Caco-2 (cell line): ENCODE measurements around the gene SDHC. TPM values are rescaled to one million over a fixed set of nuclear protein-coding genes. Genes with fewer than 3 reads are reported as not detected.
A peak's percentile ranks its signal among the peaks of the same experiment; 100 is the strongest.
"Not testable (repeated sequence)": the region's sequence is repeated elsewhere in the genome, so short reads cannot be mapped to it uniquely, and the experiment has no call there.

Experiments
- BruUV-seq: library from RNA; stranded (reverse); fragments of 400-500 nt; replicated peaks from 2 replicates; lab custom pipeline; 2021; lab: Mats Ljungman, UMichigan
- CTCF ChIA-PET: fragments of 300-600 bp; sonication (Branson Sonifier 250); formaldehyde crosslinking; loops from one replicate; lab custom pipeline; 2022; ENCODE audit warnings: antibody characterized with exemption; lab: Charles Lee
- POLR2A ChIA-PET: fragments of 300-600 bp; sonication (Branson Sonifier 250); formaldehyde crosslinking; loops from one replicate; lab custom pipeline; 2022; ENCODE audit warnings: antibody characterized with exemption; lab: Charles Lee
- DNase-seq, 2 experiments: peaks; one replicate each; pipeline versions ENCODE4 v3.0.0 to v3.0.0-alpha.2; 2020 to 2022
- H3K27me3 ChIP-seq: replicated peaks from 2 replicates; pipeline ENCODE4 v1.6.0; 2011; ENCODE audit warnings: low read length; ENCODE audit not compliant: control insufficient read depth, insufficient read depth
- H3K36me3 ChIP-seq: 2 replicates; pipeline ENCODE4 v1.5.1; 2011; ENCODE audit warnings: low read length; ENCODE audit not compliant: control insufficient read depth, insufficient read depth
- H3K4me1 ChIP-seq: fragments of 250-450 bp; sonication (Bioruptor Pico); 2 replicates; pipeline ENCODE4 v1.5.1; 2020; ENCODE audit warnings: mild to moderate bottlenecking
- H3K4me3 ChIP-seq: 2 replicates; pipeline ENCODE4 v1.5.1; 2011; ENCODE audit warnings: low read depth, mild to moderate bottlenecking, control low read depth, low read length
- H3K9me3 ChIP-seq: fragments of 250-450 bp; sonication (Bioruptor Pico); 2 replicates; pipeline ENCODE4 v1.5.1; 2020; ENCODE audit warnings: mild to moderate bottlenecking, moderate library complexity
- H3K27ac Mint-ChIP-seq: one replicate; pipeline ENCODE4 v1.8.0; 2022; ENCODE audit warnings: mixed read lengths; ENCODE audit not compliant: unreplicated experiment
- H3K27me3 Mint-ChIP-seq: one replicate; pipeline ENCODE4 v1.8.0; 2022; ENCODE audit warnings: mixed read lengths; ENCODE audit not compliant: insufficient read depth, unreplicated experiment
- H3K36me3 Mint-ChIP-seq: one replicate; pipeline ENCODE4 v1.8.0; 2022; ENCODE audit warnings: mild to moderate bottlenecking, mixed read lengths; ENCODE audit not compliant: insufficient read depth, unreplicated experiment
- H3K4me1 Mint-ChIP-seq: one replicate; pipeline ENCODE4 v1.8.0; 2022; ENCODE audit warnings: low read depth, mixed read lengths; ENCODE audit not compliant: unreplicated experiment
- H3K4me3 Mint-ChIP-seq: one replicate; pipeline ENCODE4 v1.8.0; 2022; ENCODE audit warnings: mild to moderate bottlenecking, moderate library complexity, mixed read lengths; ENCODE audit not compliant: unreplicated experiment
- H3K9me3 Mint-ChIP-seq: one replicate; pipeline ENCODE4 v1.8.0; 2022; ENCODE audit warnings: mixed read lengths; ENCODE audit not compliant: unreplicated experiment
- CTCF ChIP-seq, 2 experiments: fragments of 200-600 bp in 1 of 2; IDR thresholded peaks; 1 replicate in 1 of 2; 2 replicates in 1 of 2; pipeline versions ENCODE4 v1.5.1 to v1.8.0; 2011 to 2022; ENCODE audit warnings: antibody characterized with exemption in 1 of 2, control low read depth in 1 of 2, inconsistent platforms in 1 of 2, low read depth in 1 of 2, low read length in 1 of 2, mild to moderate bottlenecking in 1 of 2, moderate library complexity in 1 of 2; ENCODE audit not compliant: insufficient read depth in 1 of 2, severe bottlenecking in 1 of 2, unreplicated experiment in 1 of 2
- intact Hi-C: fragments of 100-400 bp; cut with micrococcal nuclease; formaldehyde crosslinking; loops from one replicate; pipeline ENCODE4 v1.10.0; 2022; ENCODE audit not compliant: unreplicated experiment
- total RNA-seq: library from RNA; stranded (reverse); gene quantifications from 2 replicates; pipeline ENCODE4 v1.2.3, GENCODE V29; 2022

The SDHC gene
- total RNA-seq, 1 experiment from 2014 or later: 261 TPM

- no peaks in the 10 kb centered on the region for H3K27me3 Mint-ChIP-seq
- H3K36me3 Mint-ChIP-seq: peaks cover 6% of the 10 kb centered on the region
- peak; percentile 96 to 97 for DNase-seq
- H3K4me1 Mint-ChIP-seq: peaks cover 8% of the 10 kb centered on the region
- intact Hi-C loops: loop anchor here (1.0 to 10.0 kb wide), 2 partner anchors 9 to 55 kb away; no protein-coding TSS in a partner anchor
- TF ChIP-seq CTCF (IDR thresholded peaks at IDR 0.05; ENCODE audit: insufficient read depth in 1 of 2, low read depth in 1 of 2, low read length in 1 of 2, severe bottlenecking in 1 of 2, unreplicated experiment in 1 of 2): no peak
- H3K27me3 ChIP-seq: no peaks in the 10 kb centered on the region
- ChIA-PET POLR2A (interaction anchor here (0.6 to 1.7 kb wide), 6 partner anchors 49 to 213 kb away, joined by 3 to 16 read pairs (median 4); partner anchors contain the start of genes B4GALT3, NDUFS2, SDHC and TOMM40L), CTCF (interaction anchor here (0.6 to 1.5 kb wide), 8 partner anchors 9 to 272 kb away, joined by 3 to 8 read pairs (median 4); partner anchors contain the start of genes APOA2, NDUFS2, NIT1 and PFDN2)
- H3K4me3 Mint-ChIP-seq: peak overlapping the region; percentile 97
- H3K36me3 ChIP-seq: no peaks in the 10 kb centered on the region
- no peaks in the 10 kb centered on the region for H3K9me3 Mint-ChIP-seq
- H3K4me3 ChIP-seq: peak overlapping the region; percentile 97
- BruUV-seq: no TSS peak
- peak overlapping the region; percentile 96 for H3K27ac Mint-ChIP-seq
- H3K9me3 ChIP-seq: no peaks in the 10 kb centered on the region
- peaks cover 4% of the 10 kb centered on the region; the same call in 1 of the 2 replicates for H3K4me1 ChIP-seq
Measured at GRCh38 chr1:161389691-161390558, 75.7 kb downstream of the SDHC start.

GRCh38 chr1:161390559-161390858, 76.3 kb downstream of the SDHC start:
- intact Hi-C loops: loop anchor here (1.0 to 10.0 kb wide), 2 partner anchors 9 to 54 kb away; no protein-coding TSS in a partner anchor
- H3K27me3 ChIP-seq: no peaks in the 10 kb centered on the region
- peak overlapping the region; percentile 90 for H3K4me3 ChIP-seq
- Mint-ChIP-seq H3K9me3 (no peaks in the 10 kb centered on the region), H3K4me3 (peak overlapping the region; percentile 97), H3K36me3 (peaks cover 6% of the 10 kb centered on the region), H3K4me1 (peaks cover 8% of the 10 kb centered on the region), H3K27me3 (no peaks in the 10 kb centered on the region), H3K27ac (peak overlapping the region; percentile 96)
- ChIA-PET POLR2A (no interaction called here), CTCF (interaction anchor here (1.1 kb wide), 1 partner anchor 167 kb away, joined by 4 read pairs; the partner anchor contains the start of gene APOA2)
- H3K9me3 ChIP-seq: no peaks in the 10 kb centered on the region
- TF ChIP-seq CTCF (IDR thresholded peaks at IDR 0.05; ENCODE audit: insufficient read depth in 1 of 2, low read depth in 1 of 2, low read length in 1 of 2, severe bottlenecking in 1 of 2, unreplicated experiment in 1 of 2): no peak
- no peaks in the 10 kb centered on the region for H3K36me3 ChIP-seq
- H3K4me1 ChIP-seq: peaks cover 4% of the 10 kb centered on the region; the same call in 1 of the 2 replicates
- no peak for DNase-seq
- TSS peak; percentile 81 for BruUV-seq

GRCh38 chr1:161391136-161391535, 77.0 kb downstream of the SDHC start:
- H3K9me3 ChIP-seq, DNase-seq, H3K27ac Mint-ChIP-seq, H3K9me3 Mint-ChIP-seq, H3K27me3 Mint-ChIP-seq, H3K4me3 ChIP-seq, H3K4me1 ChIP-seq, H3K36me3 ChIP-seq, H3K36me3 Mint-ChIP-seq, H3K27me3 ChIP-seq, H3K4me1 Mint-ChIP-seq, BruUV-seq, POLR2A ChIA-PET: not testable (repeated sequence)
- CTCF ChIA-PET: interaction anchor here (0.7 kb wide), 1 partner anchor 167 kb away, joined by 6 read pairs; no protein-coding TSS in a partner anchor
- intact Hi-C loops: loop anchor here (10.0 kb wide), 1 partner anchor 54 kb away; no protein-coding TSS in a partner anchor
- peak overlapping the region; percentile 97 for H3K4me3 Mint-ChIP-seq
